H54 (cell line): ENCODE data around the gene GSTCD.
"Not testable (repeated sequence)": the region's sequence is repeated elsewhere in the genome, so short reads cannot be mapped to it uniquely, and the experiment has no call there.

Experiments
- DNase-seq: peaks from one replicate; pipeline ENCODE4 v3.0.0; 2011; ENCODE audit warnings: low spot score, mixed read lengths; ENCODE audit not compliant: insufficient read length
- FAIRE-seq: peaks from 3 replicates; lab custom pipeline; 2011; peaks lifted over from hg19 to GRCh38; lab: Jason Lieb, UNC
- POLR2A ChIP-seq: IDR thresholded peaks from 2 replicates; pipeline ENCODE4 v1.6.1; 2011; ENCODE audit warnings: low read depth, mild to moderate bottlenecking, low read length

The GSTCD gene

GRCh38 chr4:105698607-105699006 lies 10.0 kb upstream of the GSTCD start:
- no peak for TF ChIP-seq POLR2A
- FAIRE-seq = no peak
- no peak for DNase-seq

DNA sequence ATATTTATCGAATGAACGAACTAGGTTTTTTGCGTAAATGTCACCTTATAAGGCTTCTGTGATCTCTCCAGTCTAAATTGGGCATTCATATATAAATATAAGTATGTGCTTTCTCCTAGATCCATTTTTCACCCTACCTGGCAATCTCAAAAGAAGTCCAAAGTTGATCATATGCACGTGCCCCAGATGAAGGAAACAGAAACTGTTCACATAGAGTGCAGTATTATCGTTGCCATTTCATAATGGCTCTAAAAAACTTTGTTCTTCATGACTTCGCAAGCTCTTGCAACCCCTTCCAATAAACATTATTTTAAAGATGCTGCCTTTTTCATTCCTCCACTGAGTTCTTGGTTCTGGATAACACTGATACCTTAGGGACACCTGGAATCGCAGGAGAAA lies 803 bp upstream of the GSTCD start:
- FAIRE-seq (no peak), DNase-seq (no peak)
- TF ChIP-seq POLR2A = no peak

DNA sequence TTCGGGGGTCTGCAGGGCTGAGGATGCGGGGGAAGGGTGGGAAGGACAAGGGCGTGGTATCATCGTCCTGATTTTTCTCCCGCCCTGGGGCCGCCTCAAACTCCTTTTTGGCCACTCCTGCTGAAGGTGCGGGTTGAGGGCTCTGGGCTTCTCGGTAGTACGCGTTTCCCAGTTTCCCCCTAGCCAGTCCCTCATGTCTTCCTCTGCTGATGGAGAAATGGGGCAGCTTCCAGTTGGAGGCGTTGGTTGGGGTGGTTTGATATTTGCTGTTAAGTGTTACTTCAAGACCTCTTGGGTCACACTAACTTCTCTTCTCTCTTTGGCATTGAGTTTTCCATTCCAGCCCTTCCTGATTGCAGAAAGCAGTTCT lies 482 bp downstream of the GSTCD start:
- FAIRE-seq (no peak), DNase-seq (peak; percentile 9)
- no peak for TF ChIP-seq POLR2A

- FAIRE-seq = no peak
- no peak for TF ChIP-seq POLR2A
- no peak for DNase-seq
Observed at GRCh38 chr4:105710012-105710600, 1.5 kb downstream of the GSTCD start.

- FAIRE-seq = no peak
- TF ChIP-seq POLR2A = no peak
- DNase-seq = no peak
Observed at GRCh38 chr4:105710678-105711077, 2.1 kb downstream of the GSTCD start.

GRCh38 chr4:105712766-105713165 lies 4.2 kb downstream of the GSTCD start:
- no peak for FAIRE-seq
- TF ChIP-seq POLR2A = no peak
- no peak for DNase-seq

DNA sequence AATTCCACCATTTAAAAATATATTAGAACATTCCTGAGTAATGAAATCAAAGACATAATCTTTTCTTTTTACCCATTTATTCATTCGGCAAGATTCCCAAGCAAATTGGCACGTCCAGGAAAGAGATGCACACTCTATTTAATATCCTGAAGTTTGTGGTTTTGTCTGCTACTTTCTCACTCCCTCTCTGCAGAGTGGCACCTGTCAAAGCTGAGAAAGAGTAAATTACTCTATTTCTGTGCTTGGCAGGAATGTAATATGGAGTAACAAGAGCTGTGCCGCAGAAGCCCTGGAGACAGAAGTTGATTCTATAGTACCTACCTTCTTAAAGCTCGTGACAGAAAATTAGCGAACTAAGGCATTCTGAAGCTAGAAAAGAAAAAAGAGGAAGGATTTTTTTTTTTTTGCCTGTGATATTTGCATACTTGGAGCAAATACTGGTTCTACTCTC lies 5.5 kb downstream of the GSTCD start:
- no peak for FAIRE-seq
- no peak for TF ChIP-seq POLR2A
- no peak for DNase-seq

- DNase-seq = no peak
- no peak for TF ChIP-seq POLR2A
- no peak for FAIRE-seq
Observed at GRCh38 chr4:105714932-105715331, 6.3 kb downstream of the GSTCD start.

DNA sequence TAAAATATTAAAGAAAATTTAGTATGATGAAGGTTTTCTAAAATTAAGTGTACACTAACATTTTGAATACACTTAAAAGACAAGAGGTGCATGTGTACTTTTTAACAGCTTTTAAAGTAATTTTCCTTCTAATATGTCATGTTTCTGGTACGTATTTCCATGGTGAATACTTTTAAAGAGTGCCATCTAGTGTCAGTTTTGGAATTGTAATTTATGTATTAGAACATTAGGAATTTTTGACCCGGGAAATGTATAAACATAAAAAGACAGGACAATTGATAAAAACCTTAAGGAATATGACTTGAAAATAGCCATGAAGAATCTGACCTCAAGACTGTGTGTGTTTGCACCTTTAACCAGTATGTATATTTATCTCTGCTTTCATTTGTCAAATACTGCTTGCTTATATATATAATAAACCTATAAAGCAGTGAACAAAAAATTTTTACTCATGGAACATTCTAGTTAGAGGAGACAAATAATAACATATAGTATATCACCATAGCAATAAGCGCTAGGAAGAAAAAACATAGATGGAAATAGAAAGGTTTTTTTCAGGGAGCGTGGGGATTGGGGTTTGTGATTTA lies 7.2 kb downstream of the GSTCD start:
- no peak for FAIRE-seq
- no peak for TF ChIP-seq POLR2A
- no peak for DNase-seq

DNA sequence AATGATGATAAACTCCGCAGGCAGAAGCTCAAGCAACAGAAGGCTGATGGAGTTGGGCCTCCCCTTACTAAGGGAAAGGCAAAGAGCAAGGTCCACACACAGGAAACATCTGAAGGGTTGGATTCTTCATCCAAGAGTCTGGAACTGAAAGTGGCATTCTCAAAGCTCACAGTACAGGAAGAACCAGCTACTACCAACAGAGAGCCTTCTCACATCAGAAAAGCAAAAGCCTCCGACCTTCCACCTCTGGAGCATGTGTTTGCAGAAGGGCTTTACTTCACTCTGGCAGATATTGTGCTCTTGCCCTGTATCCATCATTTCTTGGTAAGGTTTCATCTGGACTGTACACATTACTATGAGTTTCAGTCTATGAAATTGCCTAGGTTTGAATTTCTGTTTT lies 10.6 kb downstream of the GSTCD start:
- TF ChIP-seq POLR2A = no peak
- DNase-seq (no peak), FAIRE-seq (no peak)

DNA sequence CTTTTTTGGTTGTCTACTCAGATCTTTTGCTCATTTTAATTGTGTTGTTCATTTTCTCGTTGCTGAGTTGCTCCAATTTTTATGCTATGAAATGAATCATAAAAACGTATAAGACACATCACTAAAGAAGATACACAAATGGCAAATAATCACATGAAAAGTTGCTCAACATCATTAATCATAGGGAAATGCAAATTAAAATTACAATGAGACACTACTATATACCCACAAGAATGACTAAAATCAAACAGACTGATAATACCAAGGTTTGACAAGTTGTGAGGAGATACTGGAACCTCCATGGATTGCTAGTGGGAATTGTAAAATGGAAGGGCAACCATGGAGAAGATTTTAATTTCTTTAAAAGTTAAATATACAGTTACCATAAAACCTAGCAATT lies 17.0 kb downstream of the GSTCD start:
- TF ChIP-seq POLR2A = no peak
- no peak for FAIRE-seq
- DNase-seq = no peak

GRCh38 chr4:105729895-105730294 lies 21.3 kb downstream of the GSTCD start:
- DNase-seq, FAIRE-seq: not testable (repeated sequence)

DNA sequence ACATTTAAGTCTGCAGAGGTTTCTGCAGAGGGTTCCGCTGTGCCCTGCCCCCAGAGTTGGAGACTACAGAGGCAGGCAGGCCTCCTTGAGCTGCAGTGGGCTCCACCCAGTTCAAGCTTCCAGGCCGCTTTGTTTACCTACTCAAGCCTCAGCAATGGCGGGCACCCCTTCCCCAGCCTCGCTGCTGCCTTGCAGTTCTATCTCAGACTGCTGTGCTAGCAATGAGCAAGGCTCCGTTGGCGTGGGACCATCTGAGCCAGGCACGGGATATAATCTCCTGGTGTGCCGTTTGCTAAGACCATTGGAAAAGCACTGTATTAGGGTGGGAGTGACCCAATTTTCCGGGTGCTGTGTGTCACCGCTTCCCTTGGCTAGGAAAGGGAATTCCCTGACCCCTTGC lies 26.6 kb downstream of the GSTCD start:
- not testable (repeated sequence) for DNase-seq, FAIRE-seq

DNA sequence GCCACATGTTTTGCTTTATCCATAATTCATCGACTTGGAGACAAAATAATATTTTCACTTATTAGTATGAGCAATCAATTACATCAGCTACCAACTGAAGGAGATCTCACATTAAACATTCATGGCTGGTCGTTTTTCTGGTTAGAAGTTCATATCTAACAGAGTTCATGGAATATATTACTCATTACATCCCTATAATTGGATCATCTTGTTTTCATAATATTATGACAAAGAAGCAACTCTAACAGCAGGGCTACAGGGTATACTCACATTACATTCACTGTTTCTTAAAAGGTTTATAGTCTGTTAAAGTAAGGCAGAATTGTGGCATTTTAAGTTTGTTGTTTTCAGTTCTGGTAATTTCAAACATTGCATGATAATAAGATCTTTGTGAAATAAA lies 33.0 kb downstream of the GSTCD start:
- no peak for TF ChIP-seq POLR2A
- DNase-seq (no peak), FAIRE-seq (no peak)

DNA sequence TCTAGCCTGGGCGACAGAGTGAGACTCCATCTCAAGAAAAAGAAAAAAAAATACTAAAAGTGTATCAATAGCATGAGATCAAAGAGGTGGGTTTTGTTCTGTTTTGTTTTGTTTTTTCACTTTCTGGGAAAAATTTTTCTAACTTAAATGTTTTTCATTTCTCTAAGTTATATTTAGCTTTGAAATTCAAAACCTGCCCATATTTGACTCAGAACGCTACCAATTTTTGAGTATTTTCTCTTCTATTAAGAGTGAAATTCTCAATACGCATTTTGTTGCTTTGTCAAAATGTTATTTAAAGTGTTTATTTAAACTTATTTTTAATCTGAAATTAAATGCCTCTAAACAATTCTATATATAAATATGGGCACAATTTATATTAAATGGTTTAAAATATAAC lies 39.6 kb downstream of the GSTCD start:
- no peak for FAIRE-seq
- no peak for TF ChIP-seq POLR2A
- DNase-seq = no peak

DNA sequence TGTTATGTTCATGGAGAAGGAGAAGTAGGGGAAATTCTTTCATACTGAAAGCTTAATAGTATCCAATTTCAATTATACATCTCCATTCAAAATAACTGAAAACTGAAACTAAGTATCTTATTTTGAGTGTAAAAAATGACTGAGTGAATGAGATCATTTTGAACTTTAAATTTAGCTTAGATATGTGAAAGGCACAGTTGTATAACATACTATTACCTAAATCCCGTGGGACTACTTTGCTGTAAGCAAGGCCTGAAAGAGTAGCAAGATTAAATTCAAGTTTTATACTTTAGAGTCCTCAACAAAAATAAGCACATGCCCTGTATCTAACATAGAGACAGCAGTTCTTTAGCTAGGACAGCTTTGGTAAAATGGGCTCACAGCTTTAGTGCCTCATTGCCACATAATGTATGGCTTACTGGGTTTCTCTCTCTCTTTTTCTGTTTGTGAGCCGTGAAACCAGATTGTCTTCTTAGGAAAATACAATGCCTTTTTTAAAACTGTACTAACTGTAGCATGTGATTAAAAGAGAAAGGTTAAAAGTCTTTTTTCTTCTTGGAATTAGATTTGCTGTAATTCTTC lies 43.2 kb downstream of the GSTCD start:
- no peak for TF ChIP-seq POLR2A
- DNase-seq (no peak), FAIRE-seq (no peak)
